Activated CD4-positive, alpha-beta T cell treated with anti-CD3 and anti-CD28 coated beads, Interleukin-2, amount 50 U/mL, for 48 hours (primary cell): ENCODE data around the gene ERCC6L.

Experiments used
- DNase-seq, 2 experiments: peaks; one replicate each; pipeline ENCODE4 v3.0.0-alpha.2; 2020

Gene ERCC6L

DNA sequence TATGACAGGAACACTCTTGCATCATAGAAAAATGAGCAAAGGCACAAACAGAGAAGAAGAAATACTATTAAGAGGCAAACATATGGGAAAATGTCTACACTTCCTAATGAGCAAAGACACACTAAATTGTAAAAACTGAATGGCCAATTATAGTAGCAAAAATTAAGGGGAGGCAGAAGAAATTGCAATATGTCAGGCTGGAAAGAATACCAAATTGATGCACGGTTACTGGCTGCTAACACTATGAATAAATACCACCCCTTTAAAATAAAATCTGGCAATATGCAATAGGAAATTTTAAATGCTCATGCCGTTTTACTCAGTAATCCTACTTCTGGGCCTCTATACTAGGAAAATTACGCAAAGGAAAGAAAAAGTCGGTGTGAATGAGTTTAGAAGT, 73.3 kb downstream of the ERCC6L start:
- DNase-seq: no peak

DNA sequence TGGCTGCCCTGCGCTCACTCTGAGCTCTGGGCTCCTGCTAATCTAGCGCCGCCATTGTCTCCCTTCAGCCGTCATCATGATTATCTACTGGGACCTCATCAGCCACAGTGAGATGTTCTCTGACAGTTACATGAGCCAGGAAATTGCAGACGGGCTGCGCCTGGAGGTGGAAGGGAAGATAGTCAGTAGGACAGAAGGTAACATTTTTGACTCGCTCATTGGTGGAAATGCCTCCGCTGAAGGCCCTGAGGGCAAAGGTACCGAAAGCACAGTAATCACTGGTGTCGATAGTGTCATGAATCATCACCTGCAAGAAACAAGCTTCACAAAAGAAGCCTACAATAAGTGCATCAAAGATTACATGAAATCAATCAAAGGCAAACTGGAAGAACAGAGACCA, 79.1 kb downstream of the ERCC6L start:
- DNase-seq: no peak

DNA sequence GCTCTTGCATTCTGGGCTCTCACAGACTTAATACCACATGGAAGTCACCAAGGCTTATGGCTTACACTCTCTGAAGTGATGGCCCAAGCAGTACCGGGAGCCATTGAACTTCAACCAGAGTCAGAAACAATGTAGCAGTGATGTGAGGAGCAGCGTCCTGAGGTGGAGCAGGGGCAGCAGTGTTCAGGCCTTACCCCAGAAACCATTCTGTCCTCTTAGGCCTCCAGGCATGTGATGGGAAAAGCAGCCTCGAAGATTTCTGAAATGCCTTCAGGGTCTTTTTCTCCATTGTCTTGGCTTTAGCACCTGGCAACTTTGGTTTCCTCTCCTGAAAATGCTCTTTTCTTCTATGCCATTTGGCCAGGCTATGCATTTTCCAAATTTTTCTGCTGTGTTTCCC, 80.1 kb downstream of the ERCC6L start:
- no peak for DNase-seq
